HepG2 (cell line): ENCODE results near the gene MAPK13. TPM values are rescaled to one million over a fixed set of nuclear protein-coding genes. Genes with fewer than 3 reads are reported as not detected.

ENCODE experiments used
- HDAC1 ChIP-seq: sonication (generic); formaldehyde crosslinking; IDR thresholded peaks from 2 replicates; pipeline ENCODE4 v1.5.1; 2020; ENCODE audit warnings: mild to moderate bottlenecking, missing genetic modification reagents
- KAT7 ChIP-seq: IDR thresholded peaks from 2 replicates; pipeline ENCODE4 v1.6.1; 2018; ENCODE audit warnings: borderline replicate concordance, missing compliant biosample characterization
- PPARG ChIP-seq: conservative IDR thresholded peaks from 2 replicates; pipeline ENCODE4 v1.6.1; 2016; ENCODE audit warnings: missing biosample characterization, missing genetic modification reagents
- SALL1 ChIP-seq: sonication (generic); formaldehyde crosslinking; IDR thresholded peaks from 2 replicates; pipeline ENCODE4 v1.8.0; 2022; ENCODE audit warnings: mild to moderate bottlenecking, missing genetic modification reagents
- YEATS2 ChIP-seq: sonication (generic); formaldehyde crosslinking; IDR thresholded peaks from 2 replicates; pipeline ENCODE4 v1.4.0; 2020; ENCODE audit warnings: missing genetic modification reagents, borderline replicate concordance
- ZBTB7B ChIP-seq: sonication (generic); formaldehyde crosslinking; IDR thresholded peaks from 2 replicates; pipeline ENCODE4 v1.4.0; 2020; ENCODE audit warnings: missing genetic modification reagents
- ZFP82 ChIP-seq: sonication (generic); formaldehyde crosslinking; IDR thresholded peaks from 2 replicates; pipeline ENCODE4 v1.5.1; 2020; ENCODE audit warnings: mild to moderate bottlenecking, missing genetic modification reagents, borderline replicate concordance
- ZNF143 ChIP-seq: sonication (generic); formaldehyde crosslinking; IDR thresholded peaks from 2 replicates; pipeline ENCODE4 v1.4.0; 2020; ENCODE audit warnings: missing genetic modification reagents
- ZNF407 ChIP-seq: sonication (generic); formaldehyde crosslinking; IDR thresholded peaks from one replicate; pipeline ENCODE4 v1.5.1; 2020; ENCODE audit warnings: mild to moderate bottlenecking, missing genetic modification reagents; ENCODE audit errors: not compliant biosample characterization
- ZNF432 ChIP-seq: sonication (generic); formaldehyde crosslinking; IDR thresholded peaks from 2 replicates; pipeline ENCODE4 v1.5.0; 2020; ENCODE audit warnings: missing genetic modification reagents, mild to moderate bottlenecking, borderline replicate concordance
- ZNF687 ChIP-seq: sonication (generic); formaldehyde crosslinking; IDR thresholded peaks from 2 replicates; pipeline ENCODE4 v1.5.1; 2020; ENCODE audit warnings: mild to moderate bottlenecking, missing genetic modification reagents, moderate library complexity
- ZSCAN9 ChIP-seq: IDR thresholded peaks from 2 replicates; pipeline ENCODE4 v1.6.1; 2016; ENCODE audit warnings: borderline replicate concordance
- polyA plus RNA-seq, 8 experiments: library from polyadenylated mRNA; depleted of rRNA in 3 of 8; stranded (reverse) in 7 of 8; unstranded in 1 of 8; fragments of >200 nt; fragmentation: Illumina TruSeq in 4 of 8; extraction: Trizol in 4 of 8; gene quantifications; 2 replicates each; pipeline versions ENCODE4 v1.2.1 to v1.2.3, GENCODE V29; 2011 to 2016; ENCODE audit warnings: low read depth in 4 of 8, missing spikeins in 1 of 8, mixed read lengths in 1 of 8; ENCODE audit not compliant: insufficient read depth in 1 of 8
- total RNA-seq, 5 experiments: library from RNA; depleted of rRNA; stranded (reverse); fragments of >200 nt; fragmentation: Illumina TruSeq; extraction: Trizol; gene quantifications; 2 replicates each; pipeline ENCODE4 v1.2.3, GENCODE V29; 2016; ENCODE audit warnings: low read depth in 1 of 5
- TF ChIP-seq, protein P1 (sequence below): sonication (generic); formaldehyde crosslinking; IDR thresholded peaks from 2 replicates; pipeline ENCODE4 v1.4.0; 2020; ENCODE audit warnings: mild to moderate bottlenecking, missing genetic modification reagents
- TF ChIP-seq, protein P2 (sequence below): sonication (generic); formaldehyde crosslinking; IDR thresholded peaks from 2 replicates; pipeline ENCODE4 v1.8.0; 2022; ENCODE audit warnings: low read depth, missing genetic modification reagents

The MAPK13 gene
- total and polyA plus RNA-seq, 2 of the 13 experiments (the other 11 are each of a cell fraction or from before 2014, with no cell fraction given) = 12.7 to 43.4 TPM

GRCh38 chr6:36130667-36131510, 576 bp downstream of the MAPK13 start (continued):
- TF ChIP-seq ZNF407 (CRISPR knock-in tag) (peak; percentile 81), ZNF687 (CRISPR knock-in tag) (peak; percentile 96), ZNF143 (CRISPR knock-in tag) (peak; percentile 28; the same call in 1 of the 2 replicates), SALL1 (CRISPR knock-in tag) (peak; percentile 87), ZSCAN9 (CRISPR knock-in tag) (no peak; the same call in 1 of the 2 replicates), ZNF432 (CRISPR knock-in tag) (no peak; the same call in 1 of the 2 replicates), PPARG (CRISPR knock-in tag) (no peak), KAT7 (CRISPR knock-in tag) (peak; percentile 52; the same call in 1 of the 2 replicates), YEATS2 (CRISPR knock-in tag) (no peak; the same call in 1 of the 2 replicates), HDAC1 (CRISPR knock-in tag) (peak; percentile 66), ZBTB7B (CRISPR knock-in tag) (peak; percentile 90), ZFP82 (peak; percentile 94)
- TF ChIP-seq, protein P1, sequence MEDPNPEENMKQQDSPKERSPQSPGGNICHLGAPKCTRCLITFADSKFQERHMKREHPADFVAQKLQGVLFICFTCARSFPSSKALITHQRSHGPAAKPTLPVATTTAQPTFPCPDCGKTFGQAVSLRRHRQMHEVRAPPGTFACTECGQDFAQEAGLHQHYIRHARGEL = 0 out of 2 replicates have a peak, but pooled peaks have one; percentile 21
- TF ChIP-seq, protein P2, sequence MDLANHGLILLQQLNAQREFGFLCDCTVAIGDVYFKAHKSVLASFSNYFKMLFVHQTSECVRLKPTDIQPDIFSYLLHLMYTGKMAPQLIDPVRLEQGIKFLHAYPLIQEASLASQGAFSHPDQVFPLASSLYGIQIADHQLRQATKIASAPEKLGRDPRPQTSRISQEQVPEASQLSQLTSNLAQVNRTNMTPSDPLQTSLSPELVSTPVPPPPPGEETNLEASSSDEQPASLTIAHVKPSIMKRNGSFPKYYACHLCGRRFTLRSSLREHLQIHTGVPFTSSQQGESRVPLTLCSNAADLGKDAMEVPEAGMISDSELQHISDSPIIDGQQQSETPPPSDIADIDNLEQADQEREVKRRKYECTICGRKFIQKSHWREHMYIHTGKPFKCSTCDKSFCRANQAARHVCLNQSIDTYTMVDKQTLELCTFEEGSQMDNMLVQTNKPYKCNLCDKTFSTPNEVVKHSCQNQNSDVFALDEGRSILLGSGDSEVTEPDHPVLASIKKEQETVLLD = no peak
